ENCODE results near the gene ORMDL3.

The ORMDL3 gene, protein sequence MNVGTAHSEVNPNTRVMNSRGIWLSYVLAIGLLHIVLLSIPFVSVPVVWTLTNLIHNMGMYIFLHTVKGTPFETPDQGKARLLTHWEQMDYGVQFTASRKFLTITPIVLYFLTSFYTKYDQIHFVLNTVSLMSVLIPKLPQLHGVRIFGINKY

DNA sequence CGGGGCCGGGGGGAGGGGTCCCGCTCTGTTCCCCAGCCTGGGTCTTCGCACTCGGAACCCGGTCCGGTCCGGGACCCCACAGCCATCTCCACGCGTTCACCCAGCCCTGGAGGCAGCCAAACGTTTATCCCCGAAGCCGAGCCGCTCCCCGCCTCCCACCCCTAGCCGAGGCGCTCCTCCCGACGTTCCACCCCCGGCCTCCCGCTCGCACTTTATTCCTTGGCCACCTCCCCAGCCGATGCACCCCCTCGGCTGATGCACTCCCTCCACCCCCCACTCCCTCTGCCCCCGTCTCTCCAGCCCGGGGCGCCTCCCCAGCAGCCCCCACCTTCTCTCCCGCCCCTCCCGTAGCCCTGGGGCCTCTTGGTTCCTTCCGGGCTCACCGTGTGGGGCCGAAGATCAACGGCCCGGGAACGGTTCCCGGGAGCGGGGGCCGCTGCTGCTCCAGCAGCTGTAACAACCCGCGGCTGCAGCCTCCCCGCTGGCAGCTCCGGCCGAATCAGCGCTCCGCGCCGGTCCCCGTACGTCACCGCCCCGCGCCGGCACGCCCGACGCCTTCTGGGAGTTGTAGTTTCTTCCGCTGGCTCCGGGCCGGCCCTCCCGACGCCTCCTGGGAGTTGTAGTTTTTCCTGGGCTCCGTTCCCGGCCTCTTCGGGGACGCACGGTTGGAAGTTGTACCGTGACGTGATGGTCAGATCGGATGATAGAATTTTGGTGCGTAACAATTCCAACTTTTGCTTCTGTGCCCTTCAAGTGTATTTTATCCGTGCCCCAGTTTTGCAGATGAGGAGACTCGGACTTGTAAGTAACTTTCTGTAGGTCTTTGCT is at the start of gene ORMDL3, which contains the start of gene LRRC3C:
Gene ORMDL3, minus strand, starts transcription at position 501 of the 828 bp plus-strand sequence. CDS start 3,398 bp downstream, outside the sequence.
Gene LRRC3C, plus strand, starts transcription at position 632 of the 828 bp plus-strand sequence. CDS start 13,792 bp downstream, outside the sequence.
- DNase-seq (ENCODE audit: low read depth in 3 of 3): peak; percentile 84 to 88 (median 87)

DNA sequence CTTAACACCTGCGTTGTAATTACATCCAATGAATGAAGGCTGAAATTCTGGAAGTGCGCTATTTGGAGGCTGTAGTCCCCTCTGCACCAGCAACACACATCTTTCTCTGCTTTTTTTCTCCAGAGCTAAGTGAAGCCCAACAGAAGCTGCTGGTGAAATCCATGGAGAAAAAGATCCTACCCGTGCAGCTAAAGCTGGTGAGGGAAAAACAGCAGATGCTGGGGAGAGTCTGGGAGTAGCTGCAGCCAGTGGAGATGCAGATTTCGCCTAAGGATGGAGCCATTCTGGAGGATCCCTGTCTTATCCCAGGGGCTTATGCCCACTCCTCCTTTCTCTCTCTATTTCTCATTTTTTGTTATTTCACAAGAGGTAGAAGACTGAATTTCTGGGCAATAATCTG is 48.4 kb upstream of the ORMDL3 start:
- no peak for DNase-seq (ENCODE audit: low read depth in 3 of 3)

DNA sequence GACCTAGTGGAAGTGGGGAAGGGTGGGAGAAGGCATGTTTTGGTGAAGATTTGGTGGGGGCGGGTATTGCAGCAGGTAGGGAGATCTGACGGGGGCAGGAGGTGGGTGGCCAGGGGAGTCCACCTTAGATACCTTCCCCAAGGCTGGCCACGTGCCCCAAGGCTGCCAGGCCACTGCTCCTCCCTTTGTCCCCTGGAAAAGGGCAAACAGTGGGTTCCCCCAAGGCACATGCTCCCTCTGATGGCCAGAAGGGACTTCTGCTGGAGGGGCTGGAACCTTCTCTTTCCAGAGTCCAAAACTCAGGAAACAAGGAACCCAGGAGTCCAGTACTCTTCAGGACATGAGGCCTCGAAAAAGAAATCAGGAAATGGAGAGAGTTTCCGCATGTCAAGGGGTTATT is 47.0 kb upstream of the ORMDL3 start:
- no peak for DNase-seq (ENCODE audit: low read depth in 3 of 3)

- no peak for DNase-seq (ENCODE audit: low read depth in 3 of 3)
These were observed 46.1 kb upstream of the ORMDL3 start for GRCh38 chr17:39973496-39973895.

- DNase-seq (ENCODE audit: low read depth in 3 of 3): no peak
These were observed 44.9 kb upstream of the ORMDL3 start for GRCh38 chr17:39972271-39972670.

GRCh38 chr17:39971076-39971603 is 43.7 kb upstream of the ORMDL3 start:
- DNase-seq (ENCODE audit: low read depth in 3 of 3): no peak

GRCh38 chr17:39970157-39970692 is 42.8 kb upstream of the ORMDL3 start:
- no peak for DNase-seq (ENCODE audit: low read depth in 3 of 3)

DNA sequence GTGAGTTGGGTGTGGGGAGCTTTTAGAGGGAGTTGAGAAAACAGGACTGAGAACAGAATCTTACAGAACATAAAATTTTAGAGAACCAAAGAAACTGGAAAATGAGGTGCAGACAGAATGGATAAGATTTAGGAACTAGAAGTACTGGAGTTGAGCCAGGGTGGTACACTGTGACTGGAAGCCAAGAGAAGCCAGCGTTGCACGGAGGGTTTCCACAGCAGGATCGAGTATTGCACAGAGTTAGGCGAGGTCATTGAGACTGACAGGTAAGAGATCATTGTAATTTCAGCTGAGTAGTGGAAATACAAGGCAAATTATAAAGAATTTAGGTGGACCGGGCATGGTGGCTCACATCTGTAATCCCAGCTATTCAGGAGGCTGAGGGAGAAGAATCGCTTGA is 42.0 kb upstream of the ORMDL3 start:
- no peak for DNase-seq (ENCODE audit: low read depth in 3 of 3)

DNA sequence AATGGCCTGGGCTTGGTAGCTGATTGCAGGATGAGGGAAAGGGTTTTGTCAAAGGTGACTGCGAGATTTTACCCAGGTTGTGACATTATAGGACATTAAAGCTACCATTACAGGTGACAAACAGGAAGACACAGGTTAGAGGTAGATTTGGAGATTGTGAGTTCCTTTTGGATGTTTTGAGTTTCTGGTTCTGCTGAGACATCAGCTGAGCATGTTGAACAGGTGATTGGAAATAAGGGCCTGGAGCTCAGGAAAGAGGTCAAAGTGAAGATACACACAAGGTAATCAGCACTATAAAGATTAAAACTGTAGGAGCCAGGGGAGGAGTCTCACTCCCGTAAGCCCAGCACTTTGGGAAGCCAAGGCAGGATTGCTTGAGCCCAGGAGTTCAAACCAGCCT is 41.4 kb upstream of the ORMDL3 start:
- DNase-seq (ENCODE audit: low read depth in 3 of 3): no peak

DNA sequence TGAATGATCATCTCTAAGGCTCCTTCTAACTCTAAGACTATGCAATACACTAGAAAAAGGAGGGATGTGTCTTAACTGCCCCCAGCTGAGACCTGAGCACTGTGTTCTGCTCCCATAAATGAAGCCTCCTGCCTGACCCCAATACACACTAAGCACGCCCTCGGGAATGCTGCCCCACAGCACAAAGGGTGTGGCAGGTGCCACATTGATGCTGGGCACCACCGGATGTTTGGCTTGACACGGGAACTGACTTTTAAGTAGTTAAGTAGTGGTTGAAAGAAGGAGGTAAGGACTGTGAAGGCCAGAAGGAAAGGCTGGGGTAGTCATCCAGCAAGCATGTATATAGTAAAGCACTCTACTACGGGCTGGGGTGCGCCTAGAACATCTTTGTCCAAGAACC is 39.4 kb upstream of the ORMDL3 start:
- no peak for DNase-seq (ENCODE audit: low read depth in 3 of 3)

GRCh38 chr17:39965017-39965699 is 37.8 kb upstream of the ORMDL3 start:
- no peak for DNase-seq (ENCODE audit: low read depth in 3 of 3)

DNA sequence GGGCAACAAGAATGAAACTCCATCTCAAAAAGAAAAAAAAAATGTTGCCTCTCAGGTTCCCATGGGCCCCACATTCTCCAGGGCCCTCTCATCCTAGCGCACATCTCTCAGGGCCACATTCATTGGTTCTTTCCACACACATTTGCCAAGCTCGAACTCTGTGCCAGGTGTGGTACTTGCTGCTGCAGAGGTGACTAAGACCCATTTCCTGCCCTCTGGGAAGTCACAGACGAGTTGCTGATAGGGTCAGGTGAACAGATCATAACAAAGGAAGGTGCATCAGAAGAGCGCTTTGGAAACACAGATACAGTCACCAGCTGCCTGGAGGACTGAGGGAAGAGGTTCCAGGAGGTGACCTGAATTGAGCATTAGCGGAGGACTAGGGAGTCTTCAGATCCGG is 36.4 kb upstream of the ORMDL3 start:
- no peak for DNase-seq (ENCODE audit: low read depth in 3 of 3)

DNA sequence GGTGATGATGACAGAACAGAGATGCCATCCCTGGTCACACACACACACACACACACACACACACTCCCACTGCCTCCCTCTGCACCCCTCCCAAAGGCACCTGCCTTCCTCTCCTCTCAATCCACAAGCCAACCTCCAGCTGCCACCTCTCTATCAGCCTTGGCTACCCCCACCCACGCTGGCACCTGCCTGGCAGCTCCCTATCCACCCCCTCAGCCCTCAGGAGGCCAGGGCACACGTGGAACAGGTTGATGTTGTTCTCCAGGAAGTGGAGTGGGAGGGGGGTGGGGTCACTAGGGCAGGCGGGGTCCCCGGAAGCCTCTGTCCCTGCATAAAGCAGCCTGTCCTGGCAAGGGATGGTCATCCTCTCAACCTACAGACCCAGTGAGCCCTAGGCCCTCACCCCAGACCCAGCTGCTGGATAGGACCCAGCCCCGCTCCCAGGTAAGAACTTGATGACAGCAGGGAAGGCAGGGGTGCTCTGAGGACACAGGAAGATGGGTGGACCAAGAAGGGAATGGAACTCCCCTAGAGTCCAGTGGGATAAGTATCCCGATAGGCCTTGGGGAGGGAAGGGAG is 35.3 kb upstream of the ORMDL3 start, which contains the start of gene GSDMA:
Gene GSDMA, plus strand, starts transcription at position 363 of the 579 bp plus-strand sequence. CDS start 2,684 bp downstream, outside the sequence.
- DNase-seq (ENCODE audit: low read depth in 3 of 3): no peak

DNA sequence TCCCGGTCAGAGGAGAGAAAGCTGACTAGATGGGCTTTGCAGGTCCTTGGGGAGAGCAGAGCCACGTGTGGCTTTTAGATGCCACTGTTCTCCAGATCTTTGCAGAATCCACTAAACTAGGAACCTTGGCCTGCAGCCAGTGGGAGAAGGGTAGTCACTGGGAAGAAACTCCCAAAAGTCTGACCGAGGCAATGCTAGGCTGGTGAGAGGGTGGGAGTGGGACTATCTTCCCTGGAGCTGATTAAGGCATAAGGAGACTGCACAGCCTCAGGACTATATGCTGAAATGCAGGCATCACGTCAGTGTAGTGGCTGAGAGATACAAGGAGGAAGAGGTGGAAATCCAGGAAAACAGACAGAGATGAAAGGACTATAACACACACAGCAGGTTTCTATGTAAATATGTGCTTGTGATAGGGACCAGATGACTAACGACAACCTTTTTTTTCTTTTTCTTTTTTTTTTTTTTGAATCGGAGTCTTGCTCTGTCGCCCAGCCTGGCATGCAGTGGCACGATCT is 33.2 kb upstream of the ORMDL3 start:
- no peak for DNase-seq (ENCODE audit: low read depth in 3 of 3)

- no peak for DNase-seq (ENCODE audit: low read depth in 3 of 3)
These were observed 28.4 kb upstream of the ORMDL3 start for GRCh38 chr17:39955726-39956225.

GRCh38 chr17:39954876-39955275 is 27.5 kb upstream of the ORMDL3 start:
- no peak for DNase-seq (ENCODE audit: low read depth in 3 of 3)

DNA sequence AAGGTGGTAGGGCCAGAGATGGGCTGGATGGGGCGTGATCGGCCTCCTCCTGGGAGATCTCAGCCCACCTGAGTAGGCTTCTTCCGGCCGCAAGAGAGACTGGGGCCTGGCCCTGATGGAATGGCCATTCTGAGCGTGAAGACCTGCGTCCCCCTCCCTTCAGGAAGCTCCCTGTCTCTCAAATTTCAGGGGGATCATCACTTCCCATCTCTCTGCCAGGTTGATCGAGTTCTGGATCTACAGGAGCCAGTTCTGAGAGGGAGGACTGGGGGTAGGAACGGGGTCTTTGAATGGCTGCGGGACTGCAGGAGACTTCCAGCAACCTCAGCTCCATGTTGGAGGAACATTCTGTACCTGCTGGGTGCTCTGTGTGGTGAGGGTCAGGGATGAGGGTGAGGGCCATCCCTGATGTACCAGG is 26.1 kb upstream of the ORMDL3 start:
- DNase-seq (ENCODE audit: low read depth in 3 of 3): no peak

DNA sequence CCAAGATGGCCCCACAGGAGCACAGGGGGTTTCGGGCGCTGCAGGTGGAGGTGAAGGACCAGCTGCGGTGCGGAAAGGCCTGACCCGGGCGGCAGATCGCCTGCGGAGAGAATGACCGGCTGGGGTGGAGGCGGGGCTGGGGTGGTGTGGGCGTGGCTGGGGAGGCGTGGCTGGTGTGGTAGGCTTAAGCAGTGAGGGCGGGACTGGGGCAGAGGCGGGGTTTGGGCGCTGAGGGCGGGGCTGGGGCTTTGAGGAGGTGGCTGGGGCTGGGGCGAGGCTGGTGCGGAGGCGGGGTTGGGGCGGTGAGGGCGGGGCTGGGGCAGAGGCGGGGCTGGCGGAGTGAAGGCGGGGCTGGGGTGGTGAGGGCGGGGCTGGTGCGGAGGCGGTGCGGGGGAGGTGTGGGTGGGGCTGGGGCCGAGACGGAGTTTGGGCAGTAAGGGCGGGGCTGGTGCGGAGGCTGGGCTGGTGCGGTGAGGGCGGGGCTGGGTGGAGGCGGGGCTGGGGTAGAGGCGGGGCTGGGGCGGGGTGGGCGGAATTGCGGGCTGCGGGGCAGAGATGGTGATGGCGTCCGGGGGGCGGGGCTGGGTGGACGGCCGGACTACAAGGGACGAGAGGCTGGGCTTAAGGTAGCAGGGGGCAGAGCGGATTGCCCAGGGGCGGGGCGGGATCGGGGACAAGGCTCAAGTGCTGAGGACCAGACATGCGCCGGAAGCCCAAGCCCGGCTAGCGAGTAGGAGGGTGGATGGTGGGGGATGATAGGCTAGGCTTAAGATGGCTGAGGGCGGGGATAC is 25.5 kb upstream of the ORMDL3 start:
- peak; percentile 80 to 92 (median 83) for DNase-seq (ENCODE audit: low read depth in 3 of 3)

DNA sequence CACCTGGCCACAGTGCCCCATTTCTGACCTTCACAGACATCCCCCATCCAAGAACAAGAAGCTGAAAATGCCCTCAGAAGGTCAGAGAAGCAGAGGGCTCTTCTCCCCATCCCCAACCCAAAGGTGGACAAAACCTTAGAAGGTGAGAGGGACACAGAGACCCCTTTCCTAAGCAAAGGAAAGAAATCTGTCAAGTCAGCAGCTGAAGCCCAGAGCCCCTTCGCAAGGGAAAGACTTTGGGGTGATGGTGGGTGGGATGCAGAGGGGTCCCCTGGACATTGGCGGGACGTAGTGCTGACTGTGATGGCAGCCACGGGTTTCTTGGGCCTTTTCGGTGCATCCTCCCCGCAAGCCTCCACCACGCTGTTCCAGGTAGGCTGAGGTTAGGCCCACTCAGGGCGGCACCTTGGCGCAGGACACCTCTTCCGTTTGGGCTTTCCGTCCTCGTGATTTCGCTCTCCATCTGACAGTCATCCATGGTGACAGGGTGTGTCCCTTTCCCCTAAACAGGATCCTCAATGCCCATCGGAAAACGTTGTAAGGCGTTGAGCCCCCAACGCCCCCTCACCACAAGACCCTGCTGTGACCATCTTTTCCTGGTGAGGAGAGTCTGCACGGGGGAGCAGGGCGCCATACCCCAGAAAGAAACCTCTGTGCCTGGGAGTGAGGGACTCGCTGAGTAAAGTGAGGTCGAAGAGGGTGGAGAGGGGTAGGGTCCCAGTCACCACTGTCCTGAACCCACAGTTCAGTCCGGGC is 24.7 kb upstream of the ORMDL3 start:
- DNase-seq (ENCODE audit: low read depth in 3 of 3): no peak
